ENCODE measurements around the gene APOL5. TPM values are rescaled to one million over a fixed set of nuclear protein-coding genes. Genes with fewer than 3 reads are reported as not detected.

Gene APOL5
- total RNA-seq: not detected in 2 replicates

GRCh38 chr22:35717572-35717971, at the start of gene APOL5:
Gene APOL5 (plus strand): TSS chr22:35717872. CDS start chr22:35717872, 0 bp downstream.

Other genes starting within 250 kb of the APOL5 start
- gene RASD2, start 177.0 kb upstream of the APOL5 start, total RNA-seq: under 0.01 and 0.14 TPM in 2 replicates
- 0.21 TPM in 1 of 2 replicates, not detected in the other for gene MB, start 100.5 kb upstream of the APOL5 start, total RNA-seq
- gene APOL6, start 69.4 kb upstream of the APOL5 start, total RNA-seq: 8.9 and 40.9 TPM in 2 replicates